ENCODE results near the gene RARB. TPM values are rescaled to one million over a fixed set of nuclear protein-coding genes. Genes with fewer than 3 reads are reported as not detected.

The RARB gene
- total RNA-seq, 1 donor from 2014 or later = 1.8 TPM

- H3K4me3 Mint-ChIP-seq = no peak overlapping the region
- peaks cover 22% of the 10 kb centered on the region for H3F3A ChIP-seq (ENCODE audit: low read depth)
- peaks cover 56% of the 10 kb centered on the region for H3K4me1 ChIP-seq
- no peaks in the 10 kb centered on the region for H3K36me3 Mint-ChIP-seq
- no peaks in the 10 kb centered on the region for H4K20me1 ChIP-seq (ENCODE audit: low read depth)
- peaks cover 4% of the 10 kb centered on the region for H3K27me3 Mint-ChIP-seq (ENCODE audit: insufficient read depth, low read depth)
- peak overlapping the region; percentile 51 for H3K4me2 ChIP-seq
- DNase-seq (ENCODE audit: low spot score) = no peak
- no peak overlapping the region for H3K27ac Mint-ChIP-seq
- no peaks in the 10 kb centered on the region for H3K9me3 Mint-ChIP-seq
- peaks cover 9% of the 10 kb centered on the region for H3K27me3 ChIP-seq
- H3K9ac ChIP-seq = no peak overlapping the region
- no peak overlapping the region for H3K27ac ChIP-seq
- TF ChIP-seq CTCF (IDR thresholded peaks at IDR 0.05) (no peak), EZH2 (IDR thresholded peaks at IDR 0.05) (no peak), EZH2phosphoT487 (IDR thresholded peaks at IDR 0.05) (no peak)
- H3K79me2 ChIP-seq (ENCODE audit: low read depth) = no peaks in the 10 kb centered on the region
- no peak overlapping the region for H2AFZ ChIP-seq (replicated peaks)
- H3K9me3 ChIP-seq (ENCODE audit: low read depth) = no peaks in the 10 kb centered on the region
- peaks cover 53% of the 10 kb centered on the region for H3K4me1 Mint-ChIP-seq
- no peaks in the 10 kb centered on the region for H3K36me3 ChIP-seq
- H3K4me3 ChIP-seq = no peak overlapping the region
Observed at GRCh38 chr3:25429361-25430286, 1.6 kb downstream of the RARB start.

GRCh38 chr3:25430287-25430934 lies 2.3 kb downstream of the RARB start:
- no peak overlapping the region for H2AFZ ChIP-seq (replicated peaks)
- DNase-seq (ENCODE audit: low spot score) = no peak
- peaks cover 4% of the 10 kb centered on the region for H3K27me3 Mint-ChIP-seq (ENCODE audit: insufficient read depth, low read depth)
- no peaks in the 10 kb centered on the region for H3K9me3 ChIP-seq (ENCODE audit: low read depth)
- peak overlapping the region; percentile 51 for H3K4me2 ChIP-seq
- H3K9me3 Mint-ChIP-seq = no peaks in the 10 kb centered on the region
- no peak overlapping the region for H3K27ac ChIP-seq
- H3K4me3 ChIP-seq = no peak overlapping the region
- H3K9ac ChIP-seq = no peak overlapping the region
- peaks cover 47% of the 10 kb centered on the region for H3K4me1 Mint-ChIP-seq
- H3F3A ChIP-seq (ENCODE audit: low read depth) = peaks cover 22% of the 10 kb centered on the region
- H3K4me3 Mint-ChIP-seq = no peak overlapping the region
- no peak overlapping the region for H3K27ac Mint-ChIP-seq
- no peaks in the 10 kb centered on the region for H3K36me3 Mint-ChIP-seq
- H3K4me1 ChIP-seq = peaks cover 56% of the 10 kb centered on the region
- peaks cover 9% of the 10 kb centered on the region for H3K27me3 ChIP-seq
- no peaks in the 10 kb centered on the region for H3K79me2 ChIP-seq (ENCODE audit: low read depth)
- H3K36me3 ChIP-seq = no peaks in the 10 kb centered on the region
- TF ChIP-seq EZH2 (IDR thresholded peaks at IDR 0.05) (no peak), CTCF (IDR thresholded peaks at IDR 0.05) (no peak), EZH2phosphoT487 (IDR thresholded peaks at IDR 0.05) (no peak)
- H4K20me1 ChIP-seq (ENCODE audit: low read depth) = no peaks in the 10 kb centered on the region

DNA sequence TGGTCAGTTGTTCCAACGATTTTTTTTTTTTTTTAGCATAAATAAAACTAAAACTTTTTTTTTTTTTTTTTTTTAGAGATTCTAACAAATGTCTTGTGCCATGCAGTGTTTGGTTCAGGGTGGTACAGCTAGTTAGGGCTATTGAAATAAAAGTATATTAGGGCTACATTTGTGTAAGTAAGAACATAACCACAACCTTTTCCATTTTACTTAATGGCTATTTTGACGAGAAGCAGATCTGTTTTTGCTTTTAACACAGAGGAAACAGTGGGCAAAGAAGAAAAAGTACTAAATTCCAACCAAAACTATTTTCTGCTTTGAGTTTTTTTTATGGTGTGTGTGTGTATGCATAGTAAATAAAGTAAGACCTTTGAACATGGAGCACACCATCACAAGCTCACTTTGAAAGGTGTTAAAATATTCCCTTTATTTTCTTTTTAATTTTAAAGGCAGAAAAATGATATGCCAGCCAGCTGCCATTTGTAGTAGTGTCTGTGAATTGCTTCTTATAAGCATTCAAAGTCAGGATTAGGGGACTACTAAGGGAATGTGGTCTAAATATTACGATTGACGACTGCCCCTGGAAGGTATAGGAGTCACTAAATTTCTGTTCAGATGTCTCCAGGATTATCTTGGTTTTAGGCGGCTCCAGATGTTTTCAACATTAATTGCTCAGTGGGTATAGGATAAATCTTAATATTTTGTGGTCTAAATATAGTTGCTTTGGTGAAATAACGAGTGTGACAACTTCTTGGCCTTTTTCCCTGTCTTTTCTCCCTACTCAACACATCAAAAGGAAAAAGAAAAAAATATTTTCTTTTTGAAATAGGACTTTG lies 3.1 kb downstream of the RARB start:
- no peak overlapping the region for H3K9ac ChIP-seq

More for the DNA sequence above, 3.1 kb downstream of the RARB start:
- TF ChIP-seq EZH2phosphoT487 (IDR thresholded peaks at IDR 0.05) (no peak), CTCF (IDR thresholded peaks at IDR 0.05) (no peak), EZH2 (IDR thresholded peaks at IDR 0.05) (no peak)
- peaks cover 4% of the 10 kb centered on the region for H3K27me3 Mint-ChIP-seq (ENCODE audit: insufficient read depth, low read depth)
- H3K27ac Mint-ChIP-seq = no peak overlapping the region
- Histone ChIP-seq H3K27ac (no peak overlapping the region), H3K9me3 (ENCODE audit: low read depth) (no peaks in the 10 kb centered on the region), H4K20me1 (ENCODE audit: low read depth) (no peaks in the 10 kb centered on the region), H3K4me2 (peak overlapping the region; percentile 51), H3F3A (ENCODE audit: low read depth) (peaks cover 18% of the 10 kb centered on the region), H3K36me3 (no peaks in the 10 kb centered on the region), H3K27me3 (peaks cover 9% of the 10 kb centered on the region), H3K4me3 (no peak overlapping the region), H3K79me2 (ENCODE audit: low read depth) (no peaks in the 10 kb centered on the region), H2AFZ (replicated peaks) (no peak overlapping the region), H3K4me1 (peaks cover 53% of the 10 kb centered on the region)
- no peaks in the 10 kb centered on the region for H3K36me3 Mint-ChIP-seq
- no peaks in the 10 kb centered on the region for H3K9me3 Mint-ChIP-seq
- H3K4me3 Mint-ChIP-seq = no peak overlapping the region
- DNase-seq (ENCODE audit: low spot score) = no peak
- peaks cover 40% of the 10 kb centered on the region for H3K4me1 Mint-ChIP-seq
